GM12878 (cell line): Measurements from ENCODE around the gene TDRD9. TPM values are rescaled to one million over a fixed set of nuclear protein-coding genes. Genes with fewer than 3 reads are reported as not detected.

Experiments
- ATF2 ChIP-seq: IDR thresholded peaks from 2 replicates; pipeline ENCODE4 v1.6.1; 2012; ENCODE audit warnings: low read length, inconsistent platforms
- CEBPZ ChIP-seq: fragments of 150-350 bp; IDR thresholded peaks from 2 replicates; pipeline ENCODE4 v1.6.1; 2016; ENCODE audit warnings: low read depth, low read length
- CREM ChIP-seq: IDR thresholded peaks from 2 replicates; pipeline ENCODE4 v1.6.1; 2014; ENCODE audit warnings: antibody characterized with exemption, low read depth
- ESRRA ChIP-seq: IDR thresholded peaks from 2 replicates; pipeline ENCODE4 v1.6.1; 2012; ENCODE audit warnings: mild to moderate bottlenecking, low read length, improper control_type of control experiment
- IRF3 ChIP-seq: fragments of 450-650 bp; IDR thresholded peaks from 2 replicates; pipeline ENCODE4 v1.6.1; 2014; ENCODE audit warnings: mild to moderate bottlenecking
- IRF4 ChIP-seq: IDR thresholded peaks from 2 replicates; pipeline ENCODE4 v1.6.1; 2011; ENCODE audit warnings: low read depth, low read length
- MTA2 ChIP-seq: fragments of 450-650 bp; IDR thresholded peaks from 2 replicates; pipeline ENCODE4 v1.6.1; 2016; ENCODE audit warnings: low read depth, mild to moderate bottlenecking, moderate library complexity
- NFXL1 ChIP-seq: fragments of 450-650 bp; IDR thresholded peaks from 2 replicates; pipeline ENCODE4 v1.6.1; 2017; ENCODE audit warnings: antibody characterized with exemption, mild to moderate bottlenecking, borderline replicate concordance
- NR2F1 ChIP-seq: fragments of 450-650 bp; conservative IDR thresholded peaks from 2 replicates; pipeline ENCODE4 v1.6.1; 2017; ENCODE audit warnings: mild to moderate bottlenecking
- POU2F2 ChIP-seq: IDR thresholded peaks from 3 replicates; pipeline ENCODE4 v1.6.1; 2011; ENCODE audit warnings: low read depth, mild to moderate bottlenecking, low read length, borderline replicate concordance
- RBBP5 ChIP-seq: fragments of 200-600 bp; sonication (generic); conservative IDR thresholded peaks from 2 replicates; pipeline ENCODE4 v1.6.1; 2016
- REST ChIP-seq: IDR thresholded peaks from 2 replicates; pipeline ENCODE4 v1.6.1; 2012; ENCODE audit warnings: mild to moderate bottlenecking, low read depth, low read length
- STAT1 ChIP-seq: fragments of 450-650 bp; conservative IDR thresholded peaks from 2 replicates; pipeline ENCODE4 v1.6.1; 2014; ENCODE audit warnings: antibody characterized with exemption, mild to moderate bottlenecking
- SUPT20H ChIP-seq: IDR thresholded peaks from 2 replicates; pipeline ENCODE4 v1.6.1; 2011; ENCODE audit warnings: low read depth, mild to moderate bottlenecking, low read length, moderate library complexity, borderline replicate concordance; ENCODE audit not compliant: control insufficient read depth
- TCF7 ChIP-seq: IDR thresholded peaks from 2 replicates; pipeline ENCODE4 v1.6.1; 2014; ENCODE audit warnings: antibody characterized with exemption, borderline replicate concordance
- YBX1 ChIP-seq: fragments of 450-650 bp; IDR thresholded peaks from 2 replicates; pipeline ENCODE4 v1.6.1; 2016; ENCODE audit warnings: antibody characterized with exemption
- ZNF217 ChIP-seq: fragments of 450-650 bp; IDR thresholded peaks from 2 replicates; pipeline ENCODE4 v1.6.1; 2017; ENCODE audit warnings: antibody characterized with exemption, mild to moderate bottlenecking
- polyA plus RNA-seq, 11 experiments: library from polyadenylated mRNA; depleted of rRNA in 4 of 11; unstranded in 6 of 11; stranded (reverse) in 5 of 11; fragments of >200 nt; fragmentation: Nextera tagmentation in 4 of 11; fragmentation: Illumina TruSeq in 1 of 11; extraction: Ambion mirVana in 4 of 11; extraction: Trizol in 1 of 11; gene quantifications; 1 replicate in 1 of 11; 2 replicates in 10 of 11; pipeline versions ENCODE4 v1.2.1 to v1.2.3, GENCODE V29; 2011 to 2016; ENCODE audit warnings: inconsistent platforms in 2 of 11, missing spikeins in 2 of 11, low read depth in 1 of 11
- total RNA-seq, 4 experiments: library from RNA; depleted of rRNA in 3 of 4; stranded (reverse); fragments of >200 nt in 3 of 4; fragmentation: Illumina TruSeq in 1 of 4; extraction: Trizol in 1 of 4; gene quantifications; 2 replicates each; pipeline versions ENCODE4 v1.2.1 to v1.2.3, GENCODE V29; 2013 to 2021
- TF ChIP-seq, protein P1 (sequence below): IDR thresholded peaks from 2 replicates; pipeline ENCODE4 v1.6.1; 2012; ENCODE audit warnings: low read depth, low read length, improper control_type of control experiment
- TF ChIP-seq, protein P2 (sequence below): IDR thresholded peaks from 2 replicates; pipeline ENCODE4 v1.6.1; 2011; ENCODE audit warnings: low read depth, mild to moderate bottlenecking, low read length, moderate library complexity, borderline replicate concordance; ENCODE audit errors: extremely low read depth

The TDRD9 gene
- total and polyA plus RNA-seq, 10 of the 15 experiments (the other 5 are each of a cell fraction or from before 2014, with no cell fraction given) = 0.12 TPM; not detected in 9

- no peak for TF ChIP-seq ATF2
- TF ChIP-seq NFXL1 = no peak
- TF ChIP-seq MTA2 = no peak
- TF ChIP-seq POU2F2 = peak; percentile 72; the same call in 2 of the 3 replicates
- TF ChIP-seq STAT1 = 0 out of 2 replicates have a peak, but pooled peaks have one; percentile 54
- no peak for TF ChIP-seq SUPT20H
- no peak for TF ChIP-seq RBBP5
- TF ChIP-seq IRF4 = no peak
- TF ChIP-seq ESRRA = peak; percentile 59; the same call in 1 of the 2 replicates
- TF ChIP-seq, protein P1, sequence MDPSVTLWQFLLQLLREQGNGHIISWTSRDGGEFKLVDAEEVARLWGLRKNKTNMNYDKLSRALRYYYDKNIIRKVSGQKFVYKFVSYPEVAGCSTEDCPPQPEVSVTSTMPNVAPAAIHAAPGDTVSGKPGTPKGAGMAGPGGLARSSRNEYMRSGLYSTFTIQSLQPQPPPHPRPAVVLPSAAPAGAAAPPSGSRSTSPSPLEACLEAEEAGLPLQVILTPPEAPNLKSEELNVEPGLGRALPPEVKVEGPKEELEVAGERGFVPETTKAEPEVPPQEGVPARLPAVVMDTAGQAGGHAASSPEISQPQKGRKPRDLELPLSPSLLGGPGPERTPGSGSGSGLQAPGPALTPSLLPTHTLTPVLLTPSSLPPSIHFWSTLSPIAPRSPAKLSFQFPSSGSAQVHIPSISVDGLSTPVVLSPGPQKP = peak; percentile 72; the same call in 1 of the 2 replicates
- no peak for TF ChIP-seq YBX1
- TF ChIP-seq, protein P2, sequence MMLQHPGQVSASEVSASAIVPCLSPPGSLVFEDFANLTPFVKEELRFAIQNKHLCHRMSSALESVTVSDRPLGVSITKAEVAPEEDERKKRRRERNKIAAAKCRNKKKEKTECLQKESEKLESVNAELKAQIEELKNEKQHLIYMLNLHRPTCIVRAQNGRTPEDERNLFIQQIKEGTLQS = 0 out of 2 replicates have a peak, but pooled peaks have one; percentile 26
- no peak for TF ChIP-seq REST
- TF ChIP-seq CEBPZ = no peak
- TF ChIP-seq NR2F1 = peak; percentile 48
- TF ChIP-seq IRF3 = no peak; the same call in 1 of the 2 replicates
- TF ChIP-seq CREM = peak; percentile 82
- TF ChIP-seq TCF7 = no peak
- TF ChIP-seq ZNF217 = no peak
Observed at GRCh38 chr14:103920981-103921854, 7.0 kb upstream of the TDRD9 start (continued).
